ENCODE data around the gene KRT84. TPM values are rescaled to one million over a fixed set of nuclear protein-coding genes. Genes with fewer than 3 reads are reported as not detected.

KRT84 gene
- total and polyA plus RNA-seq, 2 of the 4 experiments (the other 2 are of a cell fraction) = not detected

- WGBS, 2 experiments (ENCODE audit: extremely low coverage in 2 of 2, insufficient read length in 1 of 2) = no CpG with 5 or more reads among the region's 1 CpG
These were observed 31.3 kb upstream of the KRT84 start for GRCh38 chr12:52416795-52417194.

More at GRCh38 chr12:52416795-52417194, 31.3 kb upstream of the KRT84 start:
- Histone ChIP-seq H4K5ac (ENCODE audit: low read depth, low read length) (no peak overlapping the region), H3K9ac (ENCODE audit: low read depth, low read length) (no peak overlapping the region), H2AK9ac (replicated peaks; ENCODE audit: low read depth, low read length, poor library complexity) (no peak overlapping the region), H2AK5ac (ENCODE audit: low read depth, low read length) (no peak overlapping the region), H3K9me3 (ENCODE audit: control insufficient read depth, insufficient read depth, low read length) (no peaks in the 10 kb centered on the region), H3K23ac (ENCODE audit: low read depth, low read length) (no peak overlapping the region), H4K8ac (ENCODE audit: low read depth in 2 of 2, low read length in 2 of 2) (no peak overlapping the region), H4K20me1 (ENCODE audit: insufficient read depth, low read length) (no peaks in the 10 kb centered on the region), H2BK15ac (ENCODE audit: low read depth, low read length) (no peak overlapping the region), H2BK20ac (ENCODE audit: low read depth, low read length) (no peak overlapping the region), H3K79me1 (ENCODE audit: low read depth in 1 of 2, low read length in 2 of 2) (no peaks in the 10 kb centered on the region), H3K4me1 (ENCODE audit: control insufficient read depth, insufficient read depth, low read length) (no peaks in the 10 kb centered on the region), H3K4me3 (ENCODE audit: insufficient read depth, low read depth, low read length) (no peak overlapping the region), H3K27me3 (ENCODE audit: control insufficient read depth, insufficient read depth, low read length) (peaks cover 10% of the 10 kb centered on the region), H3K27ac (ENCODE audit: insufficient read depth, low read length) (no peak overlapping the region), H3K18ac (ENCODE audit: low read depth, low read length) (no peak overlapping the region), H3K36me3 (ENCODE audit: control insufficient read depth, insufficient read depth, low read length) (no peaks in the 10 kb centered on the region), H3K4ac (ENCODE audit: low read depth, low read length) (no peak overlapping the region), H4K91ac (ENCODE audit: insufficient read depth, low read depth, low read length) (no peak overlapping the region), H3K14ac (replicated peaks; ENCODE audit: low read depth, low read length) (no peak overlapping the region), H2BK120ac (ENCODE audit: low read depth, low read length) (no peak overlapping the region), H3K56ac (ENCODE audit: extremely low read depth, insufficient read depth, low read length) (no peak overlapping the region), H3K9me1 (ENCODE audit: insufficient read depth, low read length) (peaks cover 6% of the 10 kb centered on the region; the same call in 1 of the 2 replicates), H3K4me2 (ENCODE audit: low read depth, low read length) (no peak overlapping the region), H2AFZ (replicated peaks; ENCODE audit: low read length, poor library complexity) (no peak overlapping the region), H2BK5ac (ENCODE audit: low read depth, low read length, poor library complexity, severe bottlenecking) (no peak overlapping the region)
- POLR2A ChIA-PET (ENCODE audit: unreplicated experiment) = no interaction called here
- dilution Hi-C loops (cut with HindIII; ENCODE audit: low sequenced_read_pairs, unreplicated experiment) (no loop called here), in situ Hi-C loops (cut with MboI; ENCODE audit: low sequenced_read_pairs) (no loop called here), intact Hi-C loops (cut with micrococcal nuclease) (no loop called here)
- CTCF ChIA-PET = no interaction called here
- TF ChIP-seq MXI1 (IDR thresholded peaks at IDR 0.05; ENCODE audit: borderline replicate concordance, low read depth, low read length) = no peak
- TF ChIP-seq RFX5 (IDR thresholded peaks at IDR 0.05; ENCODE audit: low read depth, low read length) = no peak
- TF ChIP-seq FOS (IDR thresholded peaks at IDR 0.05; ENCODE audit: low read depth, low read length) = no peak
- no peak for TF ChIP-seq RCOR1 (IDR thresholded peaks at IDR 0.05; ENCODE audit: insufficient replicate concordance, low read length)
- TF ChIP-seq MAFK (IDR thresholded peaks at IDR 0.05; ENCODE audit: low read depth, low read length) = no peak
- TF ChIP-seq BHLHE40 (IDR thresholded peaks at IDR 0.05; ENCODE audit: low read depth, low read length) = no peak
- no peak for TF ChIP-seq CEBPB (IDR thresholded peaks at IDR 0.05; ENCODE audit: low read depth, low read length)
- TF ChIP-seq CTCF (conservative IDR thresholded peaks at IDR 0.05; ENCODE audit: low read depth, low read length) = no peak
- TF ChIP-seq RAD21 (IDR thresholded peaks at IDR 0.05; ENCODE audit: low read length) = no peak
- TF ChIP-seq USF2 (IDR thresholded peaks at IDR 0.05; ENCODE audit: low read depth, low read length) = no peak
- TF ChIP-seq POLR2A (IDR thresholded peaks at IDR 0.05; ENCODE audit: low read depth, low read length) = no peak
- TF ChIP-seq NFE2L2 (IDR thresholded peaks at IDR 0.05; ENCODE audit: low read depth, low read length) = no peak
- TF ChIP-seq MAZ (IDR thresholded peaks at IDR 0.05; ENCODE audit: borderline replicate concordance, low read depth, low read length) = no peak
- no peak for TF ChIP-seq CHD1 (IDR thresholded peaks at IDR 0.05; ENCODE audit: low read depth, low read length)
- TF ChIP-seq ELK1 (IDR thresholded peaks at IDR 0.05; ENCODE audit: borderline replicate concordance, low read depth, low read length) = no peak
- TF ChIP-seq SMC3 (IDR thresholded peaks at IDR 0.05; ENCODE audit: low read depth, low read length) = no peak
- no peak for DNase-seq
- no TSS peak for BruUV-seq (replicated peaks)
- no peak for ATAC-seq (ENCODE audit: low read depth)
